ENCODE results near the gene DDC.
A peak's percentile ranks its signal among the peaks of the same experiment; 100 is the strongest.

Gene DDC

DNA sequence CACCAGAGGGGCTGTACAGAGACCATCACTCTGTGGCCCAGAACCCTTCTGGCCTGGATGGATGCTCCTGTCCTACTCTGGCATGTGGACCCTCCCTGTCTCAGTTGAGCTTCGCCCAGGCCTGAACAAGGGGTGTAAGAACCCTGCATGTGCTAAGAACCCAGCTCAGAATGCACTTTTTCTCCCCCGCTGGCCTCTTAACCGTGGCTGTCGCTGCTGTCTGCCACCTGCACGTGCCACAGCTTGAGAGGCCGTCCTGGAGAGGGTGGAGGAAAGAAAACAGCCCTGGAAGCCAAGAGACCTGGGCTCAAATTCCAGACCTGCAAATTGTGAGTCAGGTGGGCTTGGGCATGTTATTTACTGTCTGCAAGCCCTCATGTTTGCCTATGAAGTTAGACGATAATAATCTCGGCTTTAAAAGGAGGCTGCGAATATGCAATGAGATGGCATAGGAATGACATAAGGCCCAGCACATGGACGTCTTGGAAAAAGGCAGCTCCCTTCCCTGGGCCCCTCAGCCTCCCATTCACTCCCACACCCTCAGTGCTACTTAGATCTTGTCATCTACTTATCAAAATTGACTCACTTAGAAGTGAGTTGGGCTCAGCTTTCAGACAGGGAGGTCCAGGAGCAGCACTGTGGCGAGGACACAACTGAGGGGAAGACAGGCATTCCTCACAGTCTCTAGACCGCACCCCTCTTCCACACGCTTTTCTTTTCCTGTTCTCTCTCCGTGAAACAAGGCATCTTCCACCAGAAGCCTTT lies 146.5 kb downstream of the DDC start:
- DNase-seq, result no peak

DNA sequence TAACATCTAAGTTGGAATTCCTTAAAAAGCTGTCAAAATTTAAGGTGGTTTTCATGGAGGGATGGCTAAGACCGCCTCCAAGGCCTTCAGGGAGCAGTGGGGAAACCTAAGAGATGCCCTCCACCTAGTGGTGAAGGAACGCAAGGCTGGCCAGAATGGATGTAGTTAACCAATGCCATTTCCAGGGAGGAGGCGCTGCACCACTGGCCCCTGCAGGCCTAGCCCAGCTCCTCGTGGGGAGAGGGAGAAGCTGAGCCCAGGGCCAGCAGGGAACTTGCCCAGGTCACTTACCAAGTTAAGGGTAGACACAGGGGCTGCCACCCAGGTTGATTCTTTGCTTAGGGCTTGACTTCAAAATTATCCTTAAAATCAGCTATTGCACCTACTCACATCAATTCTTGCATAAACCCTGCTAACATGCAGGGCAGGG lies 147.1 kb downstream of the DDC start:
- DNase-seq, result peak in 34 of 56 donors; percentile 4 to 75 (median 35)

DNA sequence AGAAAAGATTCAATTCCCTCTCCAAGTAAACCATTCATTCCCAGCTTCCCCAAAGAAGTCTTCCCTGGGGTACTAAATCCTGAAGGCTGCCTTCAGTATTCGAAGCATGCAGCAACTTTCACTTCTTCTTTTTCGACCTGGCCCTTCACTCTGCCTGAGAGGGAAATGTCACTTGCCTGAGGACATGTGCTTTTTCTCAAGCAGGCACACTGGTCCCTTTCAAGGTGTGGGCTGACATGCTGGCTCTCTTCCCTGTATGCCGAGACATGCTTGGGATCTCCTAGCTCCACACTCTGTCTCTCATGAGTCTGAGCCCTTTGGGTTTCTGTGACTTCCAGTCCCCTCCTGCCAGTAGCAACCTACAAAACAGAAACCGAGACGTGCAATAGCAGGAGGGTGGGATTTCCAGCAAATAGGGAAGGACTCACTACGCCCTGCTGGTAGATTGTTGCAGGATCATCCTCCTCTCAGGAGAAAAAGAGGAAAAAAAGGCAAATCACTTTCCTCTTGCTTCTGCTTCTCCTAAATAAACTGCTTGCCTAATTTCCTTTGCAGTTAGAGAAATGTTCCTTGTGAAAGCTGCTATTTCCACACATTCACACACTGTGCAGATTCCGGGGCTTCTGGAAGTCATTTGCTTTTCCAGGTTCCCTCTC lies 148.6 kb downstream of the DDC start:
- DNase-seq, result peak in 1 of 56 donors; percentile 20

DNA sequence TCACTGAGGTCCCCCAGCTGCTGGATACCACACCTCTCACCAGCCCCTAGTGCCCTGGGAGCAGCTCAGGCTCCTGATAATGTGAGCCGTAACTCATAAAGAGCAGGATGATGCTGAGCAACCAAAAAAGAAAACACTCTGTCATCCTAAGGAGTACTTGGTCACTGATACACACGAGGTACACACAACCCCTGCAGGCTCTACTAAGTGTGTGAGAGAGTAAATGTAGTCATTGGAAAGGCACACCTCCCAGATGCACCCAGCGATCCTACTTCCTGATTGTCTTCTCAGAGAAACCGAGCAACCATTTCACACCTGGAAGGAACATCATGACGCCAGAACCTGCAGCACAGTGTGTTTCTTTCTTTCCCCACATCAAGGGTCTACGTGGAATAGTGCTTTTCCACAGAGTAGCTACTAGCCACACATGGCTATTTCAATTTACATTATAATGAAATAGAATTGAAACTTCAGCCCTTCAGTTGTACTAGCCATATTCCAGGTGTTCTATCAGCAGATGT lies 149.3 kb downstream of the DDC start:
- DNase-seq, result no peak

DNA sequence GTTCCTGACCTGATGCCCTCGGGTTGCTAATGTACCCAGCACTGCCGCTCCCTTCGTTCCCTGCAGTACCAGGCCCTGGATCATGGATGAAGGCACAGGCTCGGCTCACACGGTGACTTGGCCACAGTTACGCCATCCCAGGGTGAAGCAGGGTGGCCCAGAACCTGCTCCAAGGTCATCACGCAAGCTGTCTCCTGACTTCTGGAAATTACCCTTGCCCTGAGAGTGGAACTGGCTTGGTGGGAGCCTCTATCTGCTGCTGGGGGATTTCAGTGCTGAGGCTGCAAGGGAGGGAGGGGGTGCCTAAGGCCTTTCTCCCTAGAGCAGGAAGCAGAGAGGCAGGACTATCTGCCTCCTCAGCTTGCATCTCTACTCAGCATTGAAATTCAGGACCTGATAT lies 151.6 kb downstream of the DDC start:
- no peak for DNase-seq

DNA sequence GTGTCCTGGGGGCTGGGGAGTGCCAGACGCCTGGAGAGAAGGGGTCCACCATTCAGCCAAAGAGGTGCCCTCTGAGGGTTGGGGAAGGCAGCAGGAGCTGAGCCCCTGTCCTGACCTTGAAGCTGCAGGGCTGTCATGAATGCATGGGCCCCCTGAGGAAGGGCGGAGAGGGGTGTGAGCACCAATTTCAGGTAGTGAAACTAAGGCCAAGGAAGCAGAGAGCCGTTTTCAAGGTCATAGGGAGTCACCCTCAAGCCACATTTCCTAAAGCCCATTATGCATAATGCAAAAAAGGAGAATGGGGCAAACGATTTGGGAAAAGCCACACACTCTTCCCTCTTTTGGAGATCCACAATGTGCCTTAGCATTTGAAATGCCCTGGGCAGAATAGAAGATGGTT lies 152.2 kb downstream of the DDC start:
- no peak for DNase-seq

DNA sequence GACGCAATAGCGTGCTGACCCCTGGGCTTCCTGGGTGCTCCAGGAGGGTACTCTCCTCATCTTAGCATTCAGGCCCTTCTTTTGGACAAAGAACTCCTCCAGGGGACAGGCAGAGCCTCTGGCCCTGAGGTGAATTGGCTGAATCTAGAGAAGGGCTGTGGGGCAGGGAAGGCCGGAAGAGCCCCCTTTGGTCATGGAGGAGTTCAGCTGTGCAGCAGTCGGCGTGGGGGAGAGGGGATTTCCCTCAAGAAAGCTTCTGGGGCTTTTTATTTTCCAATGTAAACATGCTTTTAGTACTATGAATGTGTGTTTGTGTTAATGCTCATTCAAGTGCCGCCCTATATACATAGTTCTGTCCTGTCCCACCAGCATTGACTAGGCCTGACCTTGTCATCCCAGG lies 153.9 kb downstream of the DDC start:
- no peak for DNase-seq

DNA sequence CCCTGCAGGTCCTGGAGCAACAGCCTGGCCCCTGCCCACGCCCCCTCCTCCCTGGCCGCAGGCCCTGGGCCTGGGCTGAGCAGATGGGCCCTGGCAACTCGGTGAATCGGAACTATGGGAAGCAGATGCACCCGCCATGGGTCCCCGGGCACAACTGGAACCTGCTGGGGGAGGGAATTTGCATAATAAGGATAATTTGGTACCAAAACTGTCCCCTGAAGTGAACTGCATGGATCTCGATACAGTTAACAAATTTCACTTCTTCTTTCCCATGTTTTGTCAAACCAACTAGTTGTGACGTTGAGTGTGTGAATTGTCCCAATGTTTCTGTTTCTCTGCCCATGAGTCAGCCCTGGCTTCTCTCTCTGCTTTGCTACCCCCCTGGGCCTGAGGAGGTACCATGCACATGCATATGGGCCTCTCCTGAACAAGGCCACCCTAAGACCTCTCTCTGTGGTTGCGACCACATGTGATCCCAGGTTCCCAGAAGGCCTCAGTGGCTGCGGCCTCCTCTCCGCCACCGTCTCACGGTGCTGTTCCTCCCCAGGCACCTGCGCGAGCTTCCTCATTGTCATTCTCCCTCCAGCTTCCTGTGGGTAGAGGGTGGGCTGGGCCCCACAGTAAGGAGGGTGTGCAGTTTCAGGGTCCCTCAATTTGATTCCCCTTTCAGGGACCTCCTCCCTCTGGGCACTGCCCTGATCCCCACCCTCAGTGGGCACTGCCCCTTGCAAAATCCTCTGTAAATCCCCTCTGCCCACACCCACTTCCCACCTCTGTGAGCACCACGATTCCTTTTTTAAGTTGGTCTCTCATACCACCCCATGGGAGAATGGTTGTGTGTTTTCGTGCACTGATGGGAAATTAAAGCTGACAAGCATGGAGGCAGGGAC lies 155.1 kb downstream of the DDC start:
- DNase-seq, result no peak

Data from nucleus accumbens (tissue), 56 donors.